ENCODE data around the gene MAP1A. TPM values are rescaled to one million over a fixed set of nuclear protein-coding genes. Genes with fewer than 3 reads are reported as not detected.
"Not testable (repeated sequence)": the region's sequence is repeated elsewhere in the genome, so short reads cannot be mapped to it uniquely, and the experiment has no call there.

Gene MAP1A
- polyA plus RNA-seq, 2 of the 4 experiments (the other 2 are of a cell fraction): 0.43 to 0.54 TPM

- TF ChIP-seq RNF2 (IDR thresholded peaks at IDR 0.05; ENCODE audit: borderline replicate concordance, low read depth): no peak
- TF ChIP-seq ZFP36 (IDR thresholded peaks at IDR 0.05; ENCODE audit: borderline replicate concordance, partially characterized antibody): no peak
Observed at GRCh38 chr15:43552256-43552655, 34.8 kb downstream of the MAP1A start (continued).

DNA sequence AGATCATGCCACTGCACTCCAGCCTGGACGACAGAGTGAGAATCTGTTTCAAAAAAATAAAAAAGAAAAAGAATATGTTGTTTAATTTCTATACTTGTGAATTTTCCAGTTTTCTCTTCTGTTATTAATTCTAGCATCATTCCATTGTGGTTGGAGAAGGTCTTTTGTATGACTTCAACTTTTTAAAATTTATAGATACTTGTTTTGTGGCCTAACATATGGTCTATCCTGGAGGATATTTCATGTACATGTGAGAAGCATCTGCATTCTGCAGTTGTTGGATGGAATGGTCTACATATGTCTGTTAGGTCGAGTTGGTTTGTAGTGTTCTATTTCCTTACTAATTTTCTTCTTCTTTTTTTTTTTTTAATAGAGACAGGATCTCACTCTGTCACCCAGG, 35.6 kb downstream of the MAP1A start:
- Histone ChIP-seq H3K9me3 (no peaks in the 10 kb centered on the region), H3K4me3 (no peak overlapping the region), H3K27ac (no peak overlapping the region), H3K4me2 (no peak overlapping the region), H3K4me1 (no peaks in the 10 kb centered on the region)
- no peak for TF ChIP-seq JUNB (IDR thresholded peaks at IDR 0.05)
- TF ChIP-seq, protein P1, sequence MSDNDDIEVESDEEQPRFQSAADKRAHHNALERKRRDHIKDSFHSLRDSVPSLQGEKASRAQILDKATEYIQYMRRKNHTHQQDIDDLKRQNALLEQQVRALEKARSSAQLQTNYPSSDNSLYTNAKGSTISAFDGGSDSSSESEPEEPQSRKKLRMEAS (IDR thresholded peaks at IDR 0.05): no peak
- no peak for TF ChIP-seq USF2 (IDR thresholded peaks at IDR 0.05)
- no peak for TF ChIP-seq RCOR1 (IDR thresholded peaks at IDR 0.05; ENCODE audit: low read depth, low read length)
- no peak for TF ChIP-seq EP300 (IDR thresholded peaks at IDR 0.05)
- no peak for TF ChIP-seq KDM5A (IDR thresholded peaks at IDR 0.05)
- TF ChIP-seq HOXB13 (CRISPR knock-in tag; IDR thresholded peaks at IDR 0.05; ENCODE audit: low read depth): no peak
- TF ChIP-seq CHD4 (IDR thresholded peaks at IDR 0.05; ENCODE audit: borderline replicate concordance): no peak
- TF ChIP-seq, protein P2, sequence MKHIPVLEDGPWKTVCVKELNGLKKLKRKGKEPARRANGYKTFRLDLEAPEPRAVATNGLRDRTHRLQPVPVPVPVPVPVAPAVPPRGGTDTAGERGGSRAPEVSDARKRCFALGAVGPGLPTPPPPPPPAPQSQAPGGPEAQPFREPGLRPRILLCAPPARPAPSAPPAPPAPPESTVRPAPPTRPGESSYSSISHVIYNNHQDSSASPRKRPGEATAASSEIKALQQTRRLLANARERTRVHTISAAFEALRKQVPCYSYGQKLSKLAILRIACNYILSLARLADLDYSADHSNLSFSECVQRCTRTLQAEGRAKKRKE (CRISPR knock-in tag; IDR thresholded peaks at IDR 0.05; ENCODE audit: low read depth): no peak
- TF ChIP-seq NR3C1 (IDR thresholded peaks at IDR 0.05): no peak
- TF ChIP-seq JUN (IDR thresholded peaks at IDR 0.05): no peak
- no peak for TF ChIP-seq RNF2 (IDR thresholded peaks at IDR 0.05; ENCODE audit: borderline replicate concordance, low read depth)
- TF ChIP-seq ZNF302 (CRISPR knock-in tag; IDR thresholded peaks at IDR 0.05): no peak
- no peak for DNase-seq (ENCODE audit: low read depth in 1 of 2, low spot score in 1 of 2)
- FAIRE-seq: no peak
- ATAC-seq: no peak
- ChIA-PET POLR2A (no interaction called here), CTCF (interaction anchor here (0.6 to 0.7 kb wide), 2 partner anchors 41 to 147 kb away, joined by 3 read pairs; no protein-coding TSS in a partner anchor)
- WGBS (ENCODE audit: missing lambda C conversion rate): 42% methylated on average over 2 of the region's 2 CpGs

- WGBS (ENCODE audit: missing lambda C conversion rate): no CpG with 5 or more reads among the region's 3 CpGs
- ATAC-seq; H3K9me3 ChIP-seq; FAIRE-seq; POLR2A ChIA-PET; H3K27ac ChIP-seq; H3K4me2 ChIP-seq; H3K4me3 ChIP-seq; DNase-seq (ENCODE audit: low read depth in 1 of 2, low spot score in 1 of 2); CTCF ChIA-PET; H3K4me1 ChIP-seq: not testable (repeated sequence)
Observed at GRCh38 chr15:43562753-43563152, 45.3 kb downstream of the MAP1A start.

DNA sequence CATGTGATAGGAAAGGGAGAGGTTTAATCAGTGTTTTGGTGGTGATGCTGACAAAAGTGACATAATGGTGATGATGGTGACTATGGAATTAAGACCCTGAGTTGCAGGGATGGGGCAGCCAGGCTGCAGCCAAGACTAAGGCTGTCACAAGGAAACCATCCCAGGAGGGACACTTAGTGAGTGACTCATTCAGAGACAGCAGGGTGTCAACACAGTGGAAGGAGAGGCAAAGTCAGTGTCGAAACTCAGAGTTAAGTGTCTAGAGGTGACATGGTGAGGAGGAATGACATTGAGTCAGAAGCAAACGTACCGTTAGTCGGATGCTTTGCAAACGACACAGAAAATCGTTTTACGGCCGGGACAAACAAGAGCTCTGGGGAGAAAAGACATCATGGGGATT, 46.4 kb downstream of the MAP1A start:
- DNase-seq (ENCODE audit: low read depth in 1 of 2, low spot score in 1 of 2); H3K4me1 ChIP-seq; H3K9me3 ChIP-seq; CTCF ChIA-PET; H3K4me2 ChIP-seq; POLR2A ChIA-PET; H3K27ac ChIP-seq; FAIRE-seq; H3K4me3 ChIP-seq; ATAC-seq: not testable (repeated sequence)
- WGBS (ENCODE audit: missing lambda C conversion rate): no CpG with 5 or more reads among the region's 8 CpGs

DNA sequence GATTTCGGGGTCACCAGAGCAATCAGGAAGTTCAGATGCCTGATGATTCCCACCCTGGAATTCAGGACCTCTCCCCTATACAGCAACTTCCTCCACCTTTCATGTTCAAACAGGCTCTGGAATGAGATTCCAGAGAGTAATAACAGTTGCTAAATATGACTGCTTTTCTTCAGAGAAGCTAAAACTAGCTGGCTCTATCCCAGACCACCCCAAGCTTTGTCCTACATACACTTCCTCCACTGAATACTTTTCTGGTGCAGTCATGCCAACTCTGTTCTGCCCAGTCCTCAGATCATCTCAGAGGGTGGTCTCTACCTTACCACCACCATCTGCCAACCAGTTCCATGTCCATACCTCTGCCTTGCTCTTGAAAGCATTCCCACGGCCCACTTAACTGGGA, 49.2 kb downstream of the MAP1A start:
- H3K9me3 ChIP-seq; H3K4me2 ChIP-seq; H3K4me1 ChIP-seq; ATAC-seq; CTCF ChIA-PET; FAIRE-seq; POLR2A ChIA-PET; H3K4me3 ChIP-seq; DNase-seq (ENCODE audit: low read depth in 1 of 2, low spot score in 1 of 2); H3K27ac ChIP-seq: not testable (repeated sequence)
- WGBS (ENCODE audit: missing lambda C conversion rate): no CpG with 5 or more reads among the region's 2 CpGs

DNA sequence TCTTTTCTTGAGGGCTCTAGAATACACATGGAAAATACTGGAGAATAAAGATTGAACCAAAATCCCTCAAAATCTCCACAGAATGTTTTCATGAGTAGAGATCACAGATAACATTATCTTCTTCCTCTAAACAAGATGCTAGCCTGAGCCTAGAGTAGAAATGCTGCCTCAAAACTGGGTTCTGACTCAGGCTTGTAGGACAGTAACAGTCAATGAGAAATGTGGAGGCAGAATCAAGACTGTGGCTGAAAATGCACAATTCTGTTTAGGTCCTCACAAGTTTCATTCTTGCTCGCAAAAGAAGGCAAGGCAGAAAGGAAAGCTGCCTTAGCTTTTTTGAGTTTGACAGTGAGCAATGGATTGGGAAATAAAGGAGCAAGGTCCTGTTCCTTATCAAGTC, 57.2 kb downstream of the MAP1A start:
- H3K4me2 ChIP-seq; ATAC-seq; POLR2A ChIA-PET; H3K27ac ChIP-seq; H3K4me3 ChIP-seq; H3K4me1 ChIP-seq; FAIRE-seq; H3K9me3 ChIP-seq; DNase-seq (ENCODE audit: low read depth in 1 of 2, low spot score in 1 of 2); CTCF ChIA-PET: not testable (repeated sequence)
- no CpG with 5 or more reads among the region's 1 CpG for WGBS (ENCODE audit: missing lambda C conversion rate)

Other genes starting within 250 kb of the MAP1A start
- gene TGM7, start 215.4 kb upstream of the MAP1A start, polyA plus RNA-seq (2011; rRNA removed): not detected in 2 replicates
- not detected in 3 replicates for gene TGM7, start 215.4 kb upstream of the MAP1A start, polyA plus RNA-seq (2017; fragmentation: RNase III; extraction: RNeasy Plus Mini Kit Qiagen cat#74134 plus additional on column Dnase treatment)
- 9.7 and 12.8 TPM in 2 replicates for gene LCMT2, start 187.0 kb upstream of the MAP1A start, polyA plus RNA-seq (2011; rRNA removed)
- 5.9 to 8.3 TPM (median 7.5 TPM) in 3 replicates for gene LCMT2, start 187.0 kb upstream of the MAP1A start, polyA plus RNA-seq (2017; fragmentation: RNase III; extraction: RNeasy Plus Mini Kit Qiagen cat#74134 plus additional on column Dnase treatment)
- 10.7 and 13.8 TPM in 2 replicates for gene ZSCAN29, start 146.6 kb upstream of the MAP1A start, polyA plus RNA-seq (2011; rRNA removed)
- gene ZSCAN29, start 146.6 kb upstream of the MAP1A start, polyA plus RNA-seq (2017; fragmentation: RNase III; extraction: RNeasy Plus Mini Kit Qiagen cat#74134 plus additional on column Dnase treatment): 12.7 to 14.4 TPM (median 13.7 TPM) in 3 replicates
- 10.4 and 12.4 TPM in 2 replicates for gene TUBGCP4, start 146.5 kb upstream of the MAP1A start, polyA plus RNA-seq (2011; rRNA removed)
- gene TUBGCP4, start 146.5 kb upstream of the MAP1A start, polyA plus RNA-seq (2017; fragmentation: RNase III; extraction: RNeasy Plus Mini Kit Qiagen cat#74134 plus additional on column Dnase treatment): 6.5 to 6.7 TPM (median 6.6 TPM) in 3 replicates
- 49.8 and 56.4 TPM in 2 replicates for gene TP53BP1, start 24.5 kb upstream of the MAP1A start, polyA plus RNA-seq (2011; rRNA removed)
- 20.0 to 25.6 TPM (median 25.0 TPM) in 3 replicates for gene TP53BP1, start 24.5 kb upstream of the MAP1A start, polyA plus RNA-seq (2017; fragmentation: RNase III; extraction: RNeasy Plus Mini Kit Qiagen cat#74134 plus additional on column Dnase treatment)
- 19.2 and 19.6 TPM in 2 replicates for gene PPIP5K1, start 72.6 kb downstream of the MAP1A start, polyA plus RNA-seq (2011; rRNA removed)
- gene PPIP5K1, start 72.6 kb downstream of the MAP1A start, polyA plus RNA-seq (2017; fragmentation: RNase III; extraction: RNeasy Plus Mini Kit Qiagen cat#74134 plus additional on column Dnase treatment): 9.3 to 9.7 TPM (median 9.5 TPM) in 3 replicates
- gene CKMT1B, start 76.4 kb downstream of the MAP1A start, polyA plus RNA-seq (2011; rRNA removed): 2.6 TPM in 2 replicates
- gene CKMT1B, start 76.4 kb downstream of the MAP1A start, polyA plus RNA-seq (2017; fragmentation: RNase III; extraction: RNeasy Plus Mini Kit Qiagen cat#74134 plus additional on column Dnase treatment): 1.9 to 4.1 TPM (median 2.6 TPM) in 3 replicates
- gene STRC, start 101.2 kb downstream of the MAP1A start, polyA plus RNA-seq (2011; rRNA removed): 0.09 and 0.27 TPM in 2 replicates
- 0.07 to 0.08 TPM in 2 of 3 replicates, not detected in the other for gene STRC, start 101.2 kb downstream of the MAP1A start, polyA plus RNA-seq (2017; fragmentation: RNase III; extraction: RNeasy Plus Mini Kit Qiagen cat#74134 plus additional on column Dnase treatment)
- gene CATSPER2, start 131.2 kb downstream of the MAP1A start, polyA plus RNA-seq (2011; rRNA removed): 2.0 and 2.7 TPM in 2 replicates
- gene CATSPER2, start 131.2 kb downstream of the MAP1A start, polyA plus RNA-seq (2017; fragmentation: RNase III; extraction: RNeasy Plus Mini Kit Qiagen cat#74134 plus additional on column Dnase treatment): 1.2 to 2.0 TPM (median 1.2 TPM) in 3 replicates
- gene CKMT1A, start 176.3 kb downstream of the MAP1A start, polyA plus RNA-seq (2011; rRNA removed): 3.0 and 3.7 TPM in 2 replicates
- 1.5 to 2.9 TPM (median 1.6 TPM) in 3 replicates for gene CKMT1A, start 176.3 kb downstream of the MAP1A start, polyA plus RNA-seq (2017; fragmentation: RNase III; extraction: RNeasy Plus Mini Kit Qiagen cat#74134 plus additional on column Dnase treatment)
- gene PDIA3, start 228.8 kb downstream of the MAP1A start, polyA plus RNA-seq (2011; rRNA removed): 196 and 208 TPM in 2 replicates
- 249 to 257 TPM (median 257 TPM) in 3 replicates for gene PDIA3, start 228.8 kb downstream of the MAP1A start, polyA plus RNA-seq (2017; fragmentation: RNase III; extraction: RNeasy Plus Mini Kit Qiagen cat#74134 plus additional on column Dnase treatment)